DND-41 (cell line): Measurements from ENCODE around the gene TSSC4.

ENCODE experiments used
- ATAC-seq: fragments of 200-7000 bp; cut with Tn5 transposase; 3 replicates; pipeline ENCODE4 v1.9.1; 2021; ENCODE audit warnings: low read depth; ENCODE audit not compliant: insufficient read depth
- DNase-seq: peaks from one replicate; pipeline ENCODE4 v3.0.0-alpha.2; 2020
- H2AFZ ChIP-seq: 2 replicates; pipeline ENCODE4 v1.6.0; 2012; ENCODE audit warnings: low read depth, low read length
- H3K27ac ChIP-seq: 2 replicates; pipeline ENCODE4 v1.5.1; 2012; ENCODE audit warnings: low read length, inconsistent platforms
- H3K27me3 ChIP-seq: fragments of 200-600 bp; sonication (generic); 2 replicates; pipeline ENCODE4 v1.6.0; 2012; ENCODE audit warnings: low read length, mild to moderate bottlenecking, inconsistent platforms; ENCODE audit not compliant: insufficient read depth, poor library complexity
- H3K36me3 ChIP-seq: 2 replicates; pipeline ENCODE4 v1.5.1; 2012; ENCODE audit warnings: low read length, inconsistent platforms; ENCODE audit not compliant: insufficient read depth
- H3K4me1 ChIP-seq: 2 replicates; pipeline ENCODE4 v1.5.1; 2012; ENCODE audit warnings: mild to moderate bottlenecking, low read length; ENCODE audit not compliant: insufficient read depth
- H3K4me2 ChIP-seq: 2 replicates; pipeline ENCODE4 v1.6.0; 2012; ENCODE audit warnings: mild to moderate bottlenecking, moderate library complexity, low read length, inconsistent platforms; ENCODE audit not compliant: insufficient read depth
- H3K4me3 ChIP-seq, 2 experiments: fragments of 200-600 bp in 1 of 2; shearing (Covaris generic) in 1 of 2; 2 replicates each; pipeline ENCODE4 v1.5.1; 2012 to 2016; ENCODE audit warnings: inconsistent platforms in 2 of 2, low read length in 2 of 2, mild to moderate bottlenecking in 2 of 2, low read depth in 1 of 2, moderate library complexity in 1 of 2
- H3K79me2 ChIP-seq: 2 replicates; pipeline ENCODE4 v1.6.0; 2012; ENCODE audit warnings: low read length, inconsistent platforms; ENCODE audit not compliant: insufficient read depth
- H3K9ac ChIP-seq: 2 replicates; pipeline ENCODE4 v1.6.0; 2012; ENCODE audit warnings: low read depth, mild to moderate bottlenecking, inconsistent platforms, low read length, moderate library complexity
- H3K9me3 ChIP-seq: 2 replicates; pipeline ENCODE4 v1.5.1; 2012; ENCODE audit warnings: low read length, moderate library complexity, mild to moderate bottlenecking, inconsistent platforms; ENCODE audit not compliant: insufficient read depth, severe bottlenecking
- H4K20me1 ChIP-seq: 2 replicates; pipeline ENCODE4 v1.6.0; 2012; ENCODE audit warnings: low read length; ENCODE audit not compliant: insufficient read depth
- EZH2 ChIP-seq: IDR thresholded peaks from 3 replicates; pipeline ENCODE4 v1.6.1; 2012; ENCODE audit warnings: borderline replicate concordance, low read depth, mild to moderate bottlenecking, moderate library complexity, low read length, inconsistent platforms; ENCODE audit not compliant: severe bottlenecking
- TF ChIP-seq, protein P1 (sequence below): IDR thresholded peaks from 2 replicates; pipeline ENCODE4 v1.5.1; 2012; ENCODE audit warnings: borderline replicate concordance, low read length, moderate library complexity, mild to moderate bottlenecking; ENCODE audit not compliant: poor library complexity, severe bottlenecking; ENCODE audit errors: extremely low read depth

The TSSC4 gene

DNA sequence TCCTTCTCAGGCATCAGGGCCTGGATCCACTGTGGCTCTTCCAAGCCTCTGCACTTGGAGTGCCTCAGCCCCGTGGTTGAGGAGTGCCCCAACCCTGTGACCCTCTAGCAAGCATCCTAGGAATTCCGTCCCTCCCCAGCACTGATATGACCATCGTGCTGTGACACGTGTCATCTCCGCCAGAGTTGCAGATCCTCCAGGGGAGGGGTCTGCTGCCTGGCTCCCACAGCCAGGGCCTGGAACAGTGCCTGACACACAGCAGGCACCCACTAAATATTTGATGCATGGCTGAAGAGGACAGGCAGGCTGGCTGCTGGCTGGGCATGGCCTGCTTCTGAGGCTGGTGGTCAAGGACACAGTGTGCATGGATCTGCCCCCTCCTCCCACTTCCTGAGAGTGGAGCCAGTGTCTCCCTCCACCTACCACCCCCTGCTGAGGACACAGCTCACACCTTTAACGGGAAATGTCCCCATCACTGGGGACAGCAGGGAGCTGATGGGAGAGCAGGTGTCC, 25.2 kb upstream of the TSSC4 start:
- DNase-seq (no peak), ATAC-seq (no peak)
- Histone ChIP-seq H3K9me3 (no peaks in the 10 kb centered on the region), H3K27ac (no peak overlapping the region), H3K36me3 (peaks cover 23% of the 10 kb centered on the region), H3K9ac (no peak overlapping the region), H2AFZ (no peak overlapping the region), H3K27me3 (no peaks in the 10 kb centered on the region), H4K20me1 (peaks cover 46% of the 10 kb centered on the region), H3K79me2 (peaks cover 31% of the 10 kb centered on the region), H3K4me1 (peaks cover 27% of the 10 kb centered on the region), H3K4me3 (no peak overlapping the region), H3K4me2 (no peak overlapping the region)
- TF ChIP-seq, protein P1, sequence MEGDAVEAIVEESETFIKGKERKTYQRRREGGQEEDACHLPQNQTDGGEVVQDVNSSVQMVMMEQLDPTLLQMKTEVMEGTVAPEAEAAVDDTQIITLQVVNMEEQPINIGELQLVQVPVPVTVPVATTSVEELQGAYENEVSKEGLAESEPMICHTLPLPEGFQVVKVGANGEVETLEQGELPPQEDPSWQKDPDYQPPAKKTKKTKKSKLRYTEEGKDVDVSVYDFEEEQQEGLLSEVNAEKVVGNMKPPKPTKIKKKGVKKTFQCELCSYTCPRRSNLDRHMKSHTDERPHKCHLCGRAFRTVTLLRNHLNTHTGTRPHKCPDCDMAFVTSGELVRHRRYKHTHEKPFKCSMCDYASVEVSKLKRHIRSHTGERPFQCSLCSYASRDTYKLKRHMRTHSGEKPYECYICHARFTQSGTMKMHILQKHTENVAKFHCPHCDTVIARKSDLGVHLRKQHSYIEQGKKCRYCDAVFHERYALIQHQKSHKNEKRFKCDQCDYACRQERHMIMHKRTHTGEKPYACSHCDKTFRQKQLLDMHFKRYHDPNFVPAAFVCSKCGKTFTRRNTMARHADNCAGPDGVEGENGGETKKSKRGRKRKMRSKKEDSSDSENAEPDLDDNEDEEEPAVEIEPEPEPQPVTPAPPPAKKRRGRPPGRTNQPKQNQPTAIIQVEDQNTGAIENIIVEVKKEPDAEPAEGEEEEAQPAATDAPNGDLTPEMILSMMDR: no peak
- no peak for TF ChIP-seq EZH2

DNA sequence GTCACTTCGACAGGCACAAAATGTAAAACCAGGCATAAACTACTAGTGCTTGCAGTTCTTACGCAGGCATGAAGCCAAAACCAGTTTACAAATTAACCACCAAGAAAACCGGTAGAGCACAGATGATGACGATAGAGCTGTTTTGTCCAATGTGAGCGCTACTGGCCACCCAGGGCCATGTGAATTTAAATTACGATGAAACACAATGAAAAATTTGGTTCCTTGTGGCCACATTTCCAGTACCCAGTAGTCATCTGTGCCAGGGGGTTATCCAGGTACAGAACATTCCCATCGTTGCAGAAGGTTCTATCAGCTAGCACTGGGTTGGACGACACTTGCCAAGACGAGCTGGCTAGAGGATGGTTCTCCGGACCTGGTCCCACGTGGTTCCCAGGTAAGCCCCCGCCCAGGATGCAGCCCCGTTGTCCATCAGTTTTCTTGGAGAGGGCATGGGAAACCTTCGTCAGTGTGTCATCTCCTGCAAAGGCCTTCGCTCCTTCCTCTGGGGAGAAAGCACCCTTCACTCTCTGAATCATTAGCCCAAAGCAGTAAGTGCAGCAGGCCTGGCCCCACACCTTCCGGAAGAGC, 24.5 kb upstream of the TSSC4 start:
- TF ChIP-seq EZH2: no peak
- TF ChIP-seq, protein P1: no peak
- Histone ChIP-seq H3K9me3 (no peaks in the 10 kb centered on the region), H3K27me3 (no peaks in the 10 kb centered on the region), H3K9ac (no peak overlapping the region), H4K20me1 (peaks cover 53% of the 10 kb centered on the region), H2AFZ (no peak overlapping the region), H3K4me2 (no peak overlapping the region), H3K79me2 (peaks cover 38% of the 10 kb centered on the region), H3K4me3 (no peak overlapping the region), H3K27ac (no peak overlapping the region), H3K36me3 (peaks cover 29% of the 10 kb centered on the region), H3K4me1 (peaks cover 33% of the 10 kb centered on the region)
- ATAC-seq: no peak
- no peak for DNase-seq

DNA sequence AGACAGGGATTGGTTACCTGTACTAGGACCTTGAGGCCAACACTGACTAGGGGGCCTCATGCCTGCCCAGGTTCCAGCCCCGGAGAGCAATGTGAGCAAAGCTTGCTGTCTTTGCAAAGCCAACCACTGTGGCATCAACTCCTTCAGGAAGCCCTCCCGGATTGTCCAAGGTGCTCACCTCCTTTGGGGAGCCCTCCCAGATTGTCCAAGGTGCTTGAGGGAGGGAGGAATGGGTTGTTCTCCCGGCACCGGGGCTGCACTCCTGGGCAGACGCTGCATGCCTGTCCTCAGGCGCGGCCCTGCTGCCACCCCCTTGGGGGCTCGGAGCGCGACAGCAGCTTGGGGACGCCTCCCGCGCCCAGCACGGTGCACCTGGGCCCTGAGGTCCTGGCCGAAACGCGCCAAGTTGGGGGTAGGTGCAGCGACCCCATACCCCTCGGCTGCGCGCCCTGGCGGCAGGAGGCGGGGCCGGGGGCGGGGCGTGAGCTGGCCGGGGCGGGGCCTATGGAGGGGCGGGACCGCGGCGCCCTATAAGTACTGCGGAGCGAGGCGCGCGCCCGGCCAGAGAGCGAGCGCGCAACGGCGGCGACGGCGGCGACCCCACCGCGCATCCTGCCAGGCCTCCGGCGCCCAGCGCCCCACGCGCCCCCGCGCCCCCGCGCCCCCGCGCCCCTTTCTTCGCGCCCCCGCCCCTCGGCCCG, 23.6 kb upstream of the TSSC4 start, which contains the start of gene CD81:
TSS of gene CD81 (plus strand) at position 560 of the 701 bp plus-strand sequence. CDS start 240 bp downstream, outside the sequence.
- peaks cover 46% of the 10 kb centered on the region for H3K79me2 ChIP-seq
- peak within 1 kb of the TSS; percentile 98 for H3K4me2 ChIP-seq
- peak within 1 kb of the TSS; percentile 91 to 98 for H3K4me3 ChIP-seq
- H3K4me1 ChIP-seq: peaks cover 40% of the 10 kb centered on the region
- H2AFZ ChIP-seq: peak within 1 kb of the TSS; percentile 59
- no peaks in the 10 kb centered on the region for H3K9me3 ChIP-seq
- peak; percentile 69 for ATAC-seq
- H3K27ac ChIP-seq: peak within 1 kb of the TSS; percentile 78
- peak; percentile 65 for DNase-seq
- H3K27me3 ChIP-seq: no peaks in the 10 kb centered on the region
- H3K36me3 ChIP-seq: peaks cover 37% of the 10 kb centered on the region
- H4K20me1 ChIP-seq: peaks cover 61% of the 10 kb centered on the region
- peak within 1 kb of the TSS; percentile 97 for H3K9ac ChIP-seq
- TF ChIP-seq, protein P1: peak; percentile 4
- TF ChIP-seq EZH2: no peak
